HepG2 (cell line): Measurements from ENCODE around the gene FGF3. TPM values are rescaled to one million over a fixed set of nuclear protein-coding genes. Genes with fewer than 3 reads are reported as not detected.

Source experiments
- ATAC-seq: fragments of 200-7000 bp; cut with Tn5 transposase; 3 replicates; pipeline ENCODE4 v1.9.1; 2020; ENCODE audit warnings: mild to moderate bottlenecking, moderate library complexity
- BruUV-seq: library from RNA; stranded (reverse); fragments of 400-500 nt; replicated peaks from 2 replicates; lab custom pipeline; 2021; lab: Mats Ljungman, UMichigan
- CTCF ChIA-PET: fragments of 300-600 bp; formaldehyde crosslinking; extraction: SDS; loops from one replicate; lab custom pipeline; 2021; ENCODE audit warnings: low total read pairs, inconsistent platforms, low intra/inter-chr PET ratio; lab: Yijun Ruan, JAX
- POLR2A ChIA-PET: fragments of 350-600 bp; sonication (Branson Sonifier 250); formaldehyde crosslinking; loops from one replicate; lab custom pipeline; 2020; ENCODE audit warnings: antibody characterized with exemption, inconsistent platforms; lab: Yijun Ruan, JAX
- DNase-seq: peaks from one replicate; pipeline ENCODE4 v3.0.0-alpha.2; 2015; ENCODE audit warnings: low spot score
- FAIRE-seq: peaks from 3 replicates; lab custom pipeline; 2011; peaks lifted over from hg19 to GRCh38; lab: Jason Lieb, UNC
- H2AFZ ChIP-seq: one replicate; pipeline ENCODE4 v1.6.1; 2011; ENCODE audit warnings: low read length, inconsistent platforms
- H3K27ac ChIP-seq: fragments of 300-600 bp; 3 replicates; pipeline ENCODE4 v1.8.0; 2011; ENCODE audit warnings: mixed run types, mild to moderate bottlenecking, mixed read lengths, low read length, inconsistent platforms; ENCODE audit not compliant: insufficient read depth; ENCODE audit errors: extremely low read length
- H3K27me3 ChIP-seq, 2 experiments: fragments of 200-600 bp in 1 of 2; 2 replicates in 1 of 2; 3 replicates in 1 of 2; pipeline versions ENCODE4 v1.6.0 to v1.8.0; 2011; ENCODE audit warnings: low read length in 2 of 2, mild to moderate bottlenecking in 2 of 2, moderate library complexity in 2 of 2, inconsistent platforms in 1 of 2; ENCODE audit not compliant: insufficient read depth in 2 of 2, control insufficient read depth in 1 of 2
- H3K36me3 ChIP-seq, 2 experiments: fragments of 200-600 bp in 1 of 2; replicated peaks in 1 of 2; 2 replicates in 1 of 2; 3 replicates in 1 of 2; pipeline versions ENCODE4 v1.5.1 to v1.8.0; 2011; ENCODE audit warnings: low read length in 2 of 2, inconsistent platforms in 1 of 2; ENCODE audit not compliant: insufficient read depth in 2 of 2, control insufficient read depth in 1 of 2
- H3K4me1 ChIP-seq: 2 replicates; pipeline ENCODE4 v1.5.1; 2012; ENCODE audit warnings: low read length, inconsistent platforms; ENCODE audit not compliant: insufficient read depth
- H3K4me2 ChIP-seq: 2 replicates; pipeline ENCODE4 v1.6.0; 2011; ENCODE audit warnings: low read depth, low read length, inconsistent platforms
- H3K4me3 ChIP-seq, 3 experiments: fragments of 200-600 bp in 1 of 3; sonication (generic), shearing (Covaris generic) in 1 of 3; replicated peaks in 1 of 3; 2 replicates each; pipeline ENCODE4 v1.5.1; 2011 to 2016; ENCODE audit warnings: low read length in 3 of 3, inconsistent platforms in 2 of 3, low read depth in 2 of 3, mild to moderate bottlenecking in 2 of 3, control low read depth in 1 of 3, mixed read lengths in 1 of 3; ENCODE audit not compliant: insufficient read depth in 1 of 3
- H3K79me2 ChIP-seq: one replicate; pipeline ENCODE4 v1.6.1; 2011; ENCODE audit warnings: low read length, inconsistent platforms; ENCODE audit not compliant: insufficient read depth
- H3K9ac ChIP-seq: 2 replicates; pipeline ENCODE4 v1.6.0; 2011; ENCODE audit warnings: mild to moderate bottlenecking, low read depth, low read length, inconsistent platforms; ENCODE audit not compliant: insufficient read depth
- H3K9me3 ChIP-seq: 2 replicates; pipeline ENCODE4 v1.5.1; 2012; ENCODE audit warnings: mild to moderate bottlenecking, low read length
- H4K20me1 ChIP-seq: 2 replicates; pipeline ENCODE4 v1.6.0; 2011; ENCODE audit warnings: inconsistent platforms, mild to moderate bottlenecking, low read length, moderate library complexity; ENCODE audit not compliant: insufficient read depth
- ASH2L ChIP-seq: fragments of 300-600, 200-600 bp; sonication (generic); IDR thresholded peaks from 2 replicates; pipeline ENCODE4 v1.7.0; 2017; ENCODE audit warnings: low read depth, mild to moderate bottlenecking, moderate library complexity, mixed read lengths, low read length; ENCODE audit not compliant: insufficient read length
- ISL2 ChIP-seq: sonication (generic); formaldehyde crosslinking; IDR thresholded peaks from 2 replicates; pipeline ENCODE4 v1.5.0; 2020; ENCODE audit warnings: missing genetic modification reagents
- MAFK ChIP-seq, 2 experiments: IDR thresholded peaks in 1 of 2; conservative IDR thresholded peaks in 1 of 2; 2 replicates each; pipeline ENCODE4 v1.6.1; 2011; ENCODE audit warnings: improper control_type of control experiment in 2 of 2, low read length in 2 of 2
- NCOA1 ChIP-seq: sonication (generic); formaldehyde crosslinking; IDR thresholded peaks from 2 replicates; pipeline ENCODE4 v1.9.0; 2021; ENCODE audit warnings: missing genetic modification reagents
- TP53 ChIP-seq: sonication (generic); formaldehyde crosslinking; conservative IDR thresholded peaks from 2 replicates; pipeline ENCODE4 v1.4.0; 2020; ENCODE audit warnings: missing genetic modification reagents
- ZBTB7A ChIP-seq: sonication (generic); formaldehyde crosslinking; IDR thresholded peaks from 2 replicates; pipeline ENCODE4 v1.8.0; 2022; ENCODE audit warnings: mild to moderate bottlenecking, missing genetic modification reagents
- ZBTB7B ChIP-seq: sonication (generic); formaldehyde crosslinking; IDR thresholded peaks from 2 replicates; pipeline ENCODE4 v1.4.0; 2020; ENCODE audit warnings: missing genetic modification reagents
- ZNF350 ChIP-seq: sonication (generic); formaldehyde crosslinking; IDR thresholded peaks from 2 replicates; pipeline ENCODE4 v1.4.0; 2020; ENCODE audit warnings: mild to moderate bottlenecking, low read depth, missing genetic modification reagents, borderline replicate concordance
- ZNF629 ChIP-seq: sonication (generic); formaldehyde crosslinking; conservative IDR thresholded peaks from 2 replicates; pipeline ENCODE4 v1.5.0; 2020; ENCODE audit warnings: missing genetic modification reagents
- WGBS: methylation state at CpG from one replicate; pipeline ENCODE4 v1.1.6; 2017; ENCODE audit warnings: low lambda C conversion rate; 5-methylcytosine and 5-hydroxymethylcytosine counted together
- in situ Hi-C: cut with HindIII; loops from 2 replicates; pipeline ENCODE4 v1.10.0; 2017; ENCODE audit warnings: low pct_unique_long_range_greater_than_20kb; ENCODE audit not compliant: extremely low pct_ligation_motif_present
- intact Hi-C: fragments of 100-400 bp; cut with micrococcal nuclease; formaldehyde crosslinking; loops from one replicate; pipeline ENCODE4 v1.10.0; 2022; ENCODE audit not compliant: unreplicated experiment
- polyA plus RNA-seq, 8 experiments: library from polyadenylated mRNA; depleted of rRNA in 3 of 8; stranded (reverse) in 7 of 8; unstranded in 1 of 8; fragments of >200 nt; fragmentation: Illumina TruSeq in 4 of 8; extraction: Trizol in 4 of 8; gene quantifications; 2 replicates each; pipeline versions ENCODE4 v1.2.1 to v1.2.3, GENCODE V29; 2011 to 2016; ENCODE audit warnings: low read depth in 4 of 8, missing spikeins in 1 of 8, mixed read lengths in 1 of 8; ENCODE audit not compliant: insufficient read depth in 1 of 8
- total RNA-seq, 5 experiments: library from RNA; depleted of rRNA; stranded (reverse); fragments of >200 nt; fragmentation: Illumina TruSeq; extraction: Trizol; gene quantifications; 2 replicates each; pipeline ENCODE4 v1.2.3, GENCODE V29; 2016; ENCODE audit warnings: low read depth in 1 of 5

The FGF3 gene
- total and polyA plus RNA-seq, 2 of the 13 experiments (the other 11 are each of a cell fraction or from before 2014, with no cell fraction given), result not detected

DNA sequence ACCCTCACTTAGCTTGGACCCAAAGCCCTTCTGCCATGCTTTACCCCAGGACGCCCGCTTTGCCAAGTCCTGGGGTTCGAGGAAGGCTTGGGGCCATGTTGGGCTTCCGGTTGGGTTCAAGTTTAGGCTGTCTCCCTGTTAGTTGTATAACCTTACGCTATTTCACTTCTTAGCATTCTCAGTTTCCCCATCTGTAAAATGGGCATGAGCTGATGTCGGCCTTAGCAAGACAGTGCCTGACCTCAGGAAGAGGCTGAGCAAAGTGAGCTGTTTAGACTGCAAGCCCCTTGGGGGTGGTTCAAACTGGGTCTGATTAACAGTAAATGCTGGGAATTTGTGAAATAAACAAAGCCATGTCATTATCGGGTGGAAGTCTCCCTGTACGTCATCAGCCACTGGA, 40.8 kb downstream of the FGF3 start:
- WGBS, result 54% methylated on average over 8 of the region's 8 CpGs
- Histone ChIP-seq H3K79me2 (no peaks in the 10 kb centered on the region), H3K4me3 (no peak overlapping the region), H3K4me2 (no peak overlapping the region), H4K20me1 (0 out of 2 replicates have a peak, but pooled peaks cover 2% of the 10 kb centered on the region), H3K27me3 (peaks cover 7 to 49% of the 10 kb centered on the region in 2 experiments; a peak in 4 of 5 replicates), H3K27ac (no peak overlapping the region), H3K36me3 (no peaks in the 10 kb centered on the region), H2AFZ (no peak overlapping the region), H3K9ac (no peak overlapping the region), H3K9me3 (no peaks in the 10 kb centered on the region), H3K4me1 (no peaks in the 10 kb centered on the region)
- intact Hi-C loops (no loop called here), in situ Hi-C loops (no loop called here)
- no peak for ATAC-seq
- DNase-seq, result no peak
- no peak for FAIRE-seq
- ChIA-PET CTCF (no interaction called here), POLR2A (no interaction called here)
- peak; percentile 60; the same call in 1 of the 2 replicates for TF ChIP-seq ZNF629 (CRISPR knock-in tag)
- no peak for TF ChIP-seq ASH2L
- no TSS peak for BruUV-seq

GRCh38 chr11:69775163-69775755, 44.0 kb downstream of the FGF3 start, which contains the start of gene FGF4:
Gene FGF4, minus strand, starts transcription at chr11:69775341. Its CDS starts 257 bp downstream, at chr11:69775084.
- no peak within 1 kb of the TSS for H3K4me3 ChIP-seq
- H3K4me1 ChIP-seq, result no peaks in the 10 kb centered on the region
- CTCF ChIA-PET, result no interaction called here
- H3K9ac ChIP-seq, result no peak within 1 kb of the TSS
- H3K36me3 ChIP-seq, result no peaks in the 10 kb centered on the region
- in situ Hi-C loops, result no loop called here
- peak; percentile 26 for ATAC-seq
- peaks cover 7 to 55% of the 10 kb centered on the region in 2 experiments for H3K27me3 ChIP-seq
- 0 out of 2 replicates have a peak, but pooled peaks cover 2% of the 10 kb centered on the region for H4K20me1 ChIP-seq
- WGBS, result 6% methylated on average over 7 of the region's 66 CpGs
- TF ChIP-seq NCOA1 (CRISPR knock-in tag), result no peak
- TF ChIP-seq ISL2 (CRISPR knock-in tag), result no peak
- no peak for TF ChIP-seq ZBTB7A (CRISPR knock-in tag)
- TF ChIP-seq ZBTB7B (CRISPR knock-in tag), result no peak
- no peak for TF ChIP-seq ZNF350
- TF ChIP-seq TP53 (CRISPR knock-in tag), result no peak
- TF ChIP-seq MAFK (conservative IDR thresholded peaks at IDR 0.05 in 1 of 2, IDR thresholded peaks at IDR 0.05 in 1 of 2; ENCODE audit: low read length in 2 of 2), result no peak
- no peak for FAIRE-seq
- no peaks in the 10 kb centered on the region for H3K79me2 ChIP-seq
- no peak within 1 kb of the TSS for H3K27ac ChIP-seq
- no TSS peak for BruUV-seq
- no peak within 1 kb of the TSS for H2AFZ ChIP-seq
- H3K9me3 ChIP-seq, result no peaks in the 10 kb centered on the region
- POLR2A ChIA-PET, result no interaction called here
- intact Hi-C loops, result no loop called here
- no peak for DNase-seq
- H3K4me2 ChIP-seq, result no peak within 1 kb of the TSS
